ENCODE results near the gene SLC37A2.

The SLC37A2 gene

DNA sequence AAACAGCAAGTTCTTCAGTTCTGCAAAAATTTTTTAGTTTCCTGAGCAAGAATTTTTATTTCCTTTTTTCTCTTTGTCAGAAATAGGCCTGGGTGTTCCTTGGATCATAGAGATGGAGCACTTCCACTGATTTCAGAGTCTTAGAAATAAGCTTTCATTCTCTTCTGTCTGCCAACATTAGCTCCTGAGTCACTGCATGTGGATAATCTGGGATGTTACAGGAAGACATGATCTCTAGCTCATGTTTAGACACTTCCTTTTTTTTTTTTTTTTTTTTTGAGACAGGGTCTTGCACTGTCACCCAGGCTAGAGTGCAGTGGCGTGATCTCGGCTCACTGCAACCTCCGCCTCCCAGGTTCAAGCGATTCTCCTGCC lies 61.5 kb downstream of the SLC37A2 start:
- no peak for DNase-seq
- no peaks in the 10 kb centered on the region for H3K36me3 ChIP-seq
- TF ChIP-seq CTCF (IDR thresholded peaks at IDR 0.05; ENCODE audit: low read depth, low read length): no peak
- peak overlapping the region; percentile 8; the same call in 1 of the 2 replicates for H3K4me3 ChIP-seq (ENCODE audit: low read depth, low read length)
- peaks cover 6% of the 10 kb centered on the region for H3K9me3 ChIP-seq
- H3K27me3 ChIP-seq: peaks cover 29% of the 10 kb centered on the region
- H3K4me1 ChIP-seq: peaks cover 4% of the 10 kb centered on the region; the same call in 1 of the 2 replicates

DNA sequence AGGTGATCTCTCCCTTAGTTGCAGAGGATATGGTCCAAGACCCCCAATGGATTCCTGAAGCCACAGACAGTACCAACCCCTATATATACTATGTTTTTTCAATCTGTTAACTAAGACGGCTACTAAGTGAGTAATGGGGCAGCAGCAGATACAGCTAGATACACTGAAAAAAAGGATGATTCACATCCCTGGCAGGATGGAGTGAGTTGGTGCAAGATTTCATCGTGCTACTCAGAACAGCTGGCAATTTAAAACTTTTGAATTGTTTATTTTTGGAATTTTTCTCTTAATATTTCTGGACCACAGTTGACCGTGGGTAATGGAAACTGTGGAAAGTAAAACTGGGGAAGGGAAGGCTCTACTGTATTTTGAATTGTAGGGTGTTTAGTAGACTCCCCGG lies 65.3 kb downstream of the SLC37A2 start:
- no peak for DNase-seq
- H3K9me3 ChIP-seq: peaks cover 6% of the 10 kb centered on the region
- H3K4me1 ChIP-seq: peaks cover 4% of the 10 kb centered on the region; the same call in 1 of the 2 replicates
- H3K27me3 ChIP-seq: peaks cover 32% of the 10 kb centered on the region
- no peak for TF ChIP-seq CTCF (IDR thresholded peaks at IDR 0.05; ENCODE audit: low read depth, low read length)
- no peak overlapping the region for H3K4me3 ChIP-seq (ENCODE audit: low read depth, low read length)
- no peaks in the 10 kb centered on the region for H3K36me3 ChIP-seq

DNA sequence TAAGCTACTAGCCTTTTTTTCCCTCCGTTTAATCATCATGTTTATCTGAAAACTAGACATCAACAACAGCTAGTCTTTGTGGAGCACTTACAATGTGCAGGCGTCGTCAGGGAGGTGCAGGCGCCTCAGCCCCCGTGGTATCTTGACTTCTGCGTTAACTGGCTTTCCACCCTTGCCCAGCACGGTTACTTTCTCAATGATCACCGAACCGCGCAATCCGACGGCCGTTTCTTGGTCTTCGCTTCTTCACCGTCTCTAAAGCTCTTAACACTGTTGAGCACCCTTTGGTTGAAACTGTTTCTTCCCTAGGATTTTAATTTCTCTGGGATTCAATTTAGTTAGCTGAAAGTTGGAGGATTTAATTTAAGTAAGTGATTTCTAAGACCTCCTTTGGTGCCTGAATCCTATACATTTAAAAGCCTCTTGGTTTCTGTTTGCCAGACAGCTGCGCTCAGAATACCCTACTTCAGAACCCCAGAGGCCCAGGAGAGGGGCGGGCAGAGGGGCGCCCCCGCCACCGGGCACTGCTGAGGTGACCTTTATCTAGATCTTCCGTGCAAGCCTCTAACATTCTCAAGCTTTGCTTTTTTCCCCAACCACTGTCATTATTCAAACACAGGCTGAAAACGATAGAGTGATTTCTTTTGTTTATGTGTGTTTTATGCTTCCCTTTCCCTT lies 66.3 kb downstream of the SLC37A2 start:
- no peaks in the 10 kb centered on the region for H3K4me1 ChIP-seq
- TF ChIP-seq CTCF (IDR thresholded peaks at IDR 0.05; ENCODE audit: low read depth, low read length): no peak
- H3K9me3 ChIP-seq: no peaks in the 10 kb centered on the region
- H3K27me3 ChIP-seq: peaks cover 39% of the 10 kb centered on the region
- no peak overlapping the region for H3K4me3 ChIP-seq (ENCODE audit: low read depth, low read length)
- H3K36me3 ChIP-seq: no peaks in the 10 kb centered on the region
- DNase-seq: no peak

DNA sequence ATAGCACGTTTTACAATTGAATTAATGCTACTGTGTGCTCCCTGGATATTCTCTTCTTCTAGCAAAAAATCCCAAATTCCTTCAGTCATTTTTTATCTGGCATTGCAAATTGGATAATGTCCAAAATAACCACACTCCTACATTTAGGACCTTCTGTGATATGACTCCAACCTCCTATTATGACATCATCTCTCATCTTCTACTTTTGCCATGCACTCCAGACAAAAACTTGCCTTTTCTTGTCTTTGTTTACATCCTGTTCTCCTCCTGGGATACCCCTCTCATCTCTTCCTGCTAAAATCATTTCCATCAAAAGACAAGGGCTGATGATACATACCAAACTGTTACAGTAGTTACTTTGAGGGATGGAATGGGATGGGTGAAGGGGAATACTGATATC lies 69.0 kb downstream of the SLC37A2 start:
- no peaks in the 10 kb centered on the region for H3K9me3 ChIP-seq
- TF ChIP-seq CTCF (IDR thresholded peaks at IDR 0.05; ENCODE audit: low read depth, low read length): no peak
- no peak overlapping the region for H3K4me3 ChIP-seq (ENCODE audit: low read depth, low read length)
- no peaks in the 10 kb centered on the region for H3K4me1 ChIP-seq
- H3K27me3 ChIP-seq: peaks cover 39% of the 10 kb centered on the region
- no peaks in the 10 kb centered on the region for H3K36me3 ChIP-seq
- no peak for DNase-seq

- Histone ChIP-seq H3K4me1 (no peaks in the 10 kb centered on the region), H3K9me3 (no peaks in the 10 kb centered on the region), H3K27me3 (peaks cover 35% of the 10 kb centered on the region), H3K36me3 (no peaks in the 10 kb centered on the region), H3K4me3 (ENCODE audit: low read depth, low read length) (no peak overlapping the region)
- TF ChIP-seq CTCF (IDR thresholded peaks at IDR 0.05; ENCODE audit: low read depth, low read length): no peak
- no peak for DNase-seq
These were observed 69.5 kb downstream of the SLC37A2 start for GRCh38 chr11:125132596-125132995.

GRCh38 chr11:125136001-125136400 lies 72.9 kb downstream of the SLC37A2 start:
- TF ChIP-seq CTCF (IDR thresholded peaks at IDR 0.05; ENCODE audit: low read depth, low read length): no peak
- no peaks in the 10 kb centered on the region for H3K9me3 ChIP-seq
- no peaks in the 10 kb centered on the region for H3K4me1 ChIP-seq
- no peaks in the 10 kb centered on the region for H3K36me3 ChIP-seq
- H3K4me3 ChIP-seq (ENCODE audit: low read depth, low read length): no peak overlapping the region
- peaks cover 18% of the 10 kb centered on the region for H3K27me3 ChIP-seq
- DNase-seq: no peak
